Ishikawa (cell line): Measurements from ENCODE around the gene ARHGAP42.

Source experiments
- CEBPB ChIP-seq: IDR thresholded peaks from 2 replicates; pipeline ENCODE4 v1.6.1; 2012
- CREB1 ChIP-seq: IDR thresholded peaks from 2 replicates; pipeline ENCODE4 v1.6.1; 2012; ENCODE audit warnings: low read depth
- EGR1 ChIP-seq: IDR thresholded peaks from 2 replicates; pipeline ENCODE4 v1.6.1; 2012
- EP300 ChIP-seq: IDR thresholded peaks from 2 replicates; pipeline ENCODE4 v1.6.1; 2012; ENCODE audit warnings: borderline replicate concordance
- FOXM1 ChIP-seq: IDR thresholded peaks from 2 replicates; pipeline ENCODE4 v1.6.1; 2012; ENCODE audit warnings: low read depth, borderline replicate concordance
- NFIC ChIP-seq: IDR thresholded peaks from 2 replicates; pipeline ENCODE4 v1.6.1; 2012
- RAD21 ChIP-seq: IDR thresholded peaks from 2 replicates; pipeline ENCODE4 v1.6.1; 2012; ENCODE audit warnings: low read depth
- TAF1 ChIP-seq: IDR thresholded peaks from 2 replicates; pipeline ENCODE4 v1.6.1; 2012; ENCODE audit warnings: low read depth, mild to moderate bottlenecking
- TCF12 ChIP-seq: IDR thresholded peaks from 2 replicates; pipeline ENCODE4 v1.6.1; 2012; ENCODE audit warnings: low read depth
- TEAD4 ChIP-seq: IDR thresholded peaks from 2 replicates; pipeline ENCODE4 v1.6.1; 2012
- YY1 ChIP-seq: IDR thresholded peaks from 2 replicates; pipeline ENCODE4 v1.6.1; 2012; ENCODE audit warnings: low read depth
- ZBTB7A ChIP-seq: IDR thresholded peaks from 2 replicates; pipeline ENCODE4 v1.6.1; 2012; ENCODE audit warnings: low read depth
- TF ChIP-seq, protein P1 (sequence below): IDR thresholded peaks from 2 replicates; pipeline ENCODE4 v1.6.1; 2012
- TF ChIP-seq, protein P2 (sequence below): IDR thresholded peaks from 2 replicates; pipeline ENCODE4 v1.6.1; 2012
- TF ChIP-seq, protein P3 (sequence below): IDR thresholded peaks from 2 replicates; pipeline ENCODE4 v1.6.1; 2012; ENCODE audit warnings: low read depth, mild to moderate bottlenecking

ARHGAP42 gene

DNA sequence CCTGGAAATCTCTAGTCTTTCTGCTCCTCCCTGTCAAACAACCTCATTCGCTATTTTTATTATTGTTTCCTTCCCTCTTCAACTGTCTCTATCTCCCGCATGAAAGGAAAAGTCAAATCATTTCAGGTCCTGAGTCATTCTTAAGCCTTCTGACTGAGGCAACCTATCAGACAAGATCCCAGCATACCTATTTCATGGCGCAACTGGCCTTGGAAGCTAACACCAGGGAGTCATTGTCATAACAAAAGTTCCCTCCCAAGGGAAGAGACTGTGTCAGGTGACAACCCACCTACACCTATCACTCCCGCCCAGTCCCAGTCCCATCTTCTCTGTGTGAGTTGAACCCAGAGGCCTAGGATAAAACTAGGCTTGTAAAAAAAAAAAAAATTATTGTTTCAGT lies 10.2 kb upstream of the ARHGAP42 start:
- TF ChIP-seq, protein P1, sequence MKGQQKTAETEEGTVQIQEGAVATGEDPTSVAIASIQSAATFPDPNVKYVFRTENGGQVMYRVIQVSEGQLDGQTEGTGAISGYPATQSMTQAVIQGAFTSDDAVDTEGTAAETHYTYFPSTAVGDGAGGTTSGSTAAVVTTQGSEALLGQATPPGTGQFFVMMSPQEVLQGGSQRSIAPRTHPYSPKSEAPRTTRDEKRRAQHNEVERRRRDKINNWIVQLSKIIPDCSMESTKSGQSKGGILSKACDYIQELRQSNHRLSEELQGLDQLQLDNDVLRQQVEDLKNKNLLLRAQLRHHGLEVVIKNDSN: no peak
- no peak for TF ChIP-seq TCF12
- TF ChIP-seq RAD21: no peak
- no peak for TF ChIP-seq FOXM1

DNA sequence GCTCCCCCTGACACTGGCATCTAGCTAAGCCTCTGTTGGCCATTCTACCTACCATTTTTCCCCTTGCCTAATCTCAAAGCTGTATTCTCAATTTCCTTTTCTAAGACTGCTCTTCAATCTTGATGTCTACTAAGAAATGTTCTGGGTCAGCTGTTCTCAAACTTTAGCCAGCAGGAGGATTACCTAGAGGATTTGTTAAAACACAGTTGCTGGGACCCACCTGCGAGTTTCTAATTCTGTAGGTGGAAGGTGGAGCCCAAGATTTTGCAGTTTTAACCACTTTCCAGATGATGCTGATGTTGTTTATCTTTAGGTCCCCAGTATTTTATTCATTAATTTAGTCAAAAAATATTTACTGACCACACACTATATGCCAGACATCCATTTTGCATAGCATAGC lies 9.3 kb upstream of the ARHGAP42 start:
- TF ChIP-seq FOXM1 (no peak), TEAD4 (no peak), TAF1 (no peak), NFIC (no peak), CREB1 (no peak), TCF12 (no peak), YY1 (no peak), EP300 (no peak)
- TF ChIP-seq, protein P2, sequence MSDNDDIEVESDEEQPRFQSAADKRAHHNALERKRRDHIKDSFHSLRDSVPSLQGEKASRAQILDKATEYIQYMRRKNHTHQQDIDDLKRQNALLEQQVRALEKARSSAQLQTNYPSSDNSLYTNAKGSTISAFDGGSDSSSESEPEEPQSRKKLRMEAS: no peak
- TF ChIP-seq, protein P3, sequence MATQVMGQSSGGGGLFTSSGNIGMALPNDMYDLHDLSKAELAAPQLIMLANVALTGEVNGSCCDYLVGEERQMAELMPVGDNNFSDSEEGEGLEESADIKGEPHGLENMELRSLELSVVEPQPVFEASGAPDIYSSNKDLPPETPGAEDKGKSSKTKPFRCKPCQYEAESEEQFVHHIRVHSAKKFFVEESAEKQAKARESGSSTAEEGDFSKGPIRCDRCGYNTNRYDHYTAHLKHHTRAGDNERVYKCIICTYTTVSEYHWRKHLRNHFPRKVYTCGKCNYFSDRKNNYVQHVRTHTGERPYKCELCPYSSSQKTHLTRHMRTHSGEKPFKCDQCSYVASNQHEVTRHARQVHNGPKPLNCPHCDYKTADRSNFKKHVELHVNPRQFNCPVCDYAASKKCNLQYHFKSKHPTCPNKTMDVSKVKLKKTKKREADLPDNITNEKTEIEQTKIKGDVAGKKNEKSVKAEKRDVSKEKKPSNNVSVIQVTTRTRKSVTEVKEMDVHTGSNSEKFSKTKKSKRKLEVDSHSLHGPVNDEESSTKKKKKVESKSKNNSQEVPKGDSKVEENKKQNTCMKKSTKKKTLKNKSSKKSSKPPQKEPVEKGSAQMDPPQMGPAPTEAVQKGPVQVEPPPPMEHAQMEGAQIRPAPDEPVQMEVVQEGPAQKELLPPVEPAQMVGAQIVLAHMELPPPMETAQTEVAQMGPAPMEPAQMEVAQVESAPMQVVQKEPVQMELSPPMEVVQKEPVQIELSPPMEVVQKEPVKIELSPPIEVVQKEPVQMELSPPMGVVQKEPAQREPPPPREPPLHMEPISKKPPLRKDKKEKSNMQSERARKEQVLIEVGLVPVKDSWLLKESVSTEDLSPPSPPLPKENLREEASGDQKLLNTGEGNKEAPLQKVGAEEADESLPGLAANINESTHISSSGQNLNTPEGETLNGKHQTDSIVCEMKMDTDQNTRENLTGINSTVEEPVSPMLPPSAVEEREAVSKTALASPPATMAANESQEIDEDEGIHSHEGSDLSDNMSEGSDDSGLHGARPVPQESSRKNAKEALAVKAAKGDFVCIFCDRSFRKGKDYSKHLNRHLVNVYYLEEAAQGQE: no peak

DNA sequence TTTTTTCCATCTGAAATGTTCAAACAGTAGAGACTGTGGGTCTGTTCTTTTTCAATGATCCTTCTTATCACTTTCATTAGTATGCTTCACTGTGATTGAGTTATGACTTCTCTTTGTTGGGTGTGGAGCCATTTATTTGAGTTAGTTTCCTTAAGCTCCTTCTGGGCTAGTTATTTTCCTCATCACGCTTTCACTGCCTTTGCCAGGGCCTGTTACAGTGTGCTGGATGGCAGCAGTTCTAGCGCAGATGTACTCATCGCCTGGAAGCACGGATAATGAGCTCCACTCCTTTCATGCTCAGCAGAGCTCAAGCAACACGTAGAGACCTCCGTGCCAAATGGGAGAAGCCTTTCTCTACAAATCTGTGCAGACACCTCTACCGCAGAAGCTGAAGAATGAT lies 7.0 kb upstream of the ARHGAP42 start:
- TF ChIP-seq EP300 (no peak), CREB1 (no peak), TCF12 (no peak), RAD21 (no peak), FOXM1 (no peak), TEAD4 (no peak), CEBPB (no peak)
- TF ChIP-seq, protein P1: no peak
- TF ChIP-seq, protein P3: no peak
- TF ChIP-seq, protein P2: no peak

DNA sequence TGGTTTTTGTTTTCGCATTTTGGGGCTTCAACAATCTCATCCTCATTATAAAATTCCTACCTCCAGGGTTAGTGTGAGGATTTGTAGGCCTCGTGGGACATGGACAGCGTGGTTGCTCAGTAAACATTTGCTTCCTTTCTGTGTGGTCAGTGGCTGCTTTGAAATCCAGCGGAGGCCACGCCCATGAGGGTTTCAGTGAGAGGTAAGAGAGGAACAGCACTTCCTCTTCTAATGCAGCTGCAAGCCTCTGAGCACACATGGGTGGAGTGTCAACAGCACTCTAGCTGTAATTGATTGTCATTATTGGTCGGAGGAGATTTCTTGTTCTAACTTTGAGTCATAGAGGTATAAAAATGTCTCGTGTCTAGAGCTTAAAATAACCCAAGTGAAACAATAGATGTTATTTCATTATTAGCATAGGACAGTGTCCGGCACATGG lies 6.0 kb upstream of the ARHGAP42 start:
- TF ChIP-seq YY1 (no peak), NFIC (no peak)

DNA sequence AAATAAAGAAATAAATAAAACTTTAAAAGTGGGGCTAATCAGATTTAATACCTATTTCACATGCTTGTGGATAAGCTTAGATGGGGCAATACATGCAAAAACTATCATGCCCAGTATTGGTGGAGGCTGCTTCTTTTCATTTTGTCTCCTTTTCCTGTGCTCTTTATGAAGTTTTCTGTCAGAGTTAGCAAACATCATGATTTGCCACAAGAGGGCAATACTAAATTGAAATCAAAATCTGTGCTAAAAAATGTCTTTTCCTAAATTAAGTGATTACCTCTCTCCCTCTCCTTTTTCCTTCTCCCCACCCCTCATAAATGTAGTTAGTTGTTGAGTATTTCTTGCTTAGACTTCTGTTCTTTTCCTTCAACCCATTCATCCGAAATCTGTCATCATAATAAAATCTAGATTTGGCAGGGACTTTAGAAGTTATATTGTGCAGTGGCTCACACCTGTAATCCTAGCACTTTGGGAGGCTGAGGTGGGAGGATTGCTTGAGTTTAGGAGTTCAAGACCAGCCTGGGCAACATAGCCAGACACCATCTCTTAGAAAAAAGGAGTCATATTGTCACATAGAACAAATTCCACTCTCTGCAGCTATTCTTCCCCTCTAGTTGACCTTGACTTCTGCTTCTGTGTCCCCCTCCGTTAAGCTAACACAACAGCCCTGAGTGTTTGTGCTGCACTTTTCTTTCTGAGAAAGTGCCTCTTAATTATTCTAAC lies 4.7 kb upstream of the ARHGAP42 start:
- no peak for TF ChIP-seq ZBTB7A
- TF ChIP-seq RAD21: peak; percentile 59
- TF ChIP-seq, protein P2: no peak
- no peak for TF ChIP-seq EGR1

DNA sequence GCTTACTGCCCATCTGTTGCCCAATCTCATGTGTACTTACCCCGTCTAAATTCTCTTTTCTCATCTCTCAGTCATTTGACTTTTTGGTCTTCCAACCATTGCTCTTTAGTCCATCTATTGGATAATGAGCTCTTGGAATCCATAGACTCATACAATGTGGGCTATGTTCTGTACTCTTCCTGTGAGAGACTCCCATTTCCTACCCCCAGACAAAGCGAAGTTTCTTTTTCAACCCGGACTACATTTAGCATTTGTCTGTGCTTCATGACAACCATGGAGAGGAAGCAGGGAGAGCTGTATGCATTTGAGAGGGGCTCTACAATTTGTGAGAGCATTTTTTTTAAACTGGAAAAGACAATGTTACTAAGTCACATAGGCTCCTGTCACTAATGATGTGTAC lies 4.0 kb upstream of the ARHGAP42 start:
- no peak for TF ChIP-seq YY1
- no peak for TF ChIP-seq TAF1
- TF ChIP-seq, protein P2: no peak
- TF ChIP-seq, protein P1: no peak
- TF ChIP-seq TCF12: no peak
- TF ChIP-seq RAD21: no peak
- no peak for TF ChIP-seq CEBPB
- TF ChIP-seq ZBTB7A: no peak
- no peak for TF ChIP-seq TEAD4
